Neural progenitor cell (in vitro differentiated cells): ENCODE data around the gene LBP. TPM values are rescaled to one million over a fixed set of nuclear protein-coding genes. Genes with fewer than 3 reads are reported as not detected.
A peak's percentile ranks its signal among the peaks of the same experiment; 100 is the strongest.

Experiments used
- DNase-seq: peaks from one replicate; pipeline ENCODE4 v3.0.0-alpha.2; 2016; ENCODE audit warnings: low spot score
- H2AFZ ChIP-seq: fragments of 200-600 bp; sonication (generic); replicated peaks from 2 replicates; pipeline ENCODE4 v1.6.1; 2016; ENCODE audit warnings: antibody characterized with exemption
- H3F3A ChIP-seq: fragments of 200-600 bp; sonication (generic); 2 replicates; pipeline ENCODE4 v1.6.1; 2016; ENCODE audit warnings: antibody characterized with exemption, low read depth
- H3K27ac ChIP-seq: fragments of 200-600 bp; sonication (generic); 2 replicates; pipeline ENCODE4 v1.5.1; 2016; ENCODE audit warnings: mild to moderate bottlenecking
- H3K27me3 ChIP-seq: fragments of 200-600 bp; sonication (generic); 2 replicates; pipeline ENCODE4 v1.6.1; 2016; ENCODE audit warnings: mild to moderate bottlenecking, moderate library complexity
- H3K36me3 ChIP-seq: fragments of 200-600 bp; sonication (generic); 2 replicates; pipeline ENCODE4 v1.5.1; 2016
- H3K4me1 ChIP-seq: fragments of 200-600 bp; sonication (generic); 2 replicates; pipeline ENCODE4 v1.6.1; 2016; ENCODE audit warnings: mixed run types
- H3K4me2 ChIP-seq: fragments of 200-600 bp; sonication (generic); 2 replicates; pipeline ENCODE4 v1.6.1; 2016
- H3K4me3 ChIP-seq: fragments of 200-600 bp; sonication (generic); 2 replicates; pipeline ENCODE4 v1.5.1; 2016
- H3K79me2 ChIP-seq: fragments of 200-600 bp; sonication (generic); 2 replicates; pipeline ENCODE4 v1.6.1; 2016; ENCODE audit warnings: low read depth
- H3K9ac ChIP-seq: fragments of 200-600 bp; sonication (generic); 2 replicates; pipeline ENCODE4 v1.6.1; 2016
- H3K9me3 ChIP-seq: fragments of 200-600 bp; sonication (generic); 2 replicates; pipeline ENCODE4 v1.5.1; 2016; ENCODE audit warnings: low read depth
- H4K20me1 ChIP-seq: fragments of 200-600 bp; sonication (generic); 2 replicates; pipeline ENCODE4 v1.6.1; 2016; ENCODE audit warnings: low read depth
- H3K27ac Mint-ChIP-seq: 3 replicates; pipeline ENCODE4 v1.8.0; 2021; ENCODE audit warnings: mixed read lengths
- H3K27me3 Mint-ChIP-seq: 2 replicates; pipeline ENCODE4 v1.8.0; 2022; ENCODE audit warnings: low read depth, mild to moderate bottlenecking, inconsistent platforms, moderate library complexity, mixed read lengths; ENCODE audit not compliant: insufficient read depth
- H3K36me3 Mint-ChIP-seq: 3 replicates; pipeline ENCODE4 v1.8.0; 2021; ENCODE audit warnings: mixed read lengths
- H3K4me1 Mint-ChIP-seq: 3 replicates; pipeline ENCODE4 v1.8.0; 2021; ENCODE audit warnings: mixed read lengths
- H3K4me3 Mint-ChIP-seq: 3 replicates; pipeline ENCODE4 v1.8.0; 2021; ENCODE audit warnings: mild to moderate bottlenecking, moderate library complexity, mixed read lengths
- H3K9me3 Mint-ChIP-seq: 3 replicates; pipeline ENCODE4 v1.8.0; 2020; ENCODE audit warnings: mixed read lengths
- CTCF ChIP-seq: fragments of 200-600 bp; sonication (generic); IDR thresholded peaks from 2 replicates; pipeline ENCODE4 v1.5.1; 2017; ENCODE audit warnings: antibody characterized with exemption, mild to moderate bottlenecking
- EZH2 ChIP-seq: fragments of 200-600 bp; sonication (generic); IDR thresholded peaks from 2 replicates; pipeline ENCODE4 v1.6.1; 2017; ENCODE audit warnings: antibody characterized with exemption, mild to moderate bottlenecking, moderate library complexity
- EZH2phosphoT487 ChIP-seq: fragments of 200-600 bp; sonication (generic); IDR thresholded peaks from 2 replicates; pipeline ENCODE4 v1.6.1; 2017; ENCODE audit warnings: antibody characterized with exemption
- total RNA-seq: library from RNA; depleted of rRNA; stranded (reverse); fragments of >200 nt; gene quantifications from 2 replicates; pipeline ENCODE4 v1.2.3, GENCODE V29; 2015; ENCODE audit warnings: low replicate concordance

The LBP gene
- total RNA-seq, result not detected in 2 replicates

DNA sequence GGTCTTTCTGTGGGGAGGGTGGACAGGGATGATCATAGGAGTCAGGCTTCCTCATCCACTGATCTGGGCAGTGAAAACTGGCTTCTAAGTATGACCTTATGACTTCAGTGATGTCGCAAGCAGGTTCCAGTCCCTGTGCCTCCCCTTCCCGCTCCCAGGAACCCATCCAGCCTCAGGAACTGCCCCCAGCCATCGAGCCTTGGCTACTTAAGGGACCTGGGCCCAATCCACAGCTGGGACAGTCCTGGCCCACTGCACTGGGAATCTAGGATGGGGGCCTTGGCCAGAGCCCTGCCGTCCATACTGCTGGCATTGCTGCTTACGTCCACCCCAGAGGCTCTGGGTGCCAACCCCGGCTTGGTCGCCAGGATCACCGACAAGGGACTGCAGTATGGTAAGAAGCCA lies at the start of gene LBP:
Gene LBP (plus strand): TSS at position 236 of the 405 bp plus-strand sequence. CDS start 35 bp downstream, at position 271.
- Mint-ChIP-seq H3K4me3 (no peak within 1 kb of the TSS), H3K27ac (no peak within 1 kb of the TSS), H3K27me3 (no peaks in the 10 kb centered on the region), H3K36me3 (no peaks in the 10 kb centered on the region), H3K4me1 (peaks cover 21% of the 10 kb centered on the region), H3K9me3 (no peaks in the 10 kb centered on the region)
- H3K4me2 ChIP-seq, result no peak within 1 kb of the TSS
- H3F3A ChIP-seq, result peaks cover 27% of the 10 kb centered on the region
- no peak within 1 kb of the TSS for H3K27ac ChIP-seq
- no peak within 1 kb of the TSS for H3K4me3 ChIP-seq
- H3K9ac ChIP-seq, result no peak within 1 kb of the TSS
- no peaks in the 10 kb centered on the region for H3K36me3 ChIP-seq
- H3K9me3 ChIP-seq, result no peaks in the 10 kb centered on the region
- no peaks in the 10 kb centered on the region for H4K20me1 ChIP-seq
- H2AFZ ChIP-seq, result no peak within 1 kb of the TSS
- TF ChIP-seq CTCF (no peak), EZH2phosphoT487 (no peak), EZH2 (no peak)
- no peaks in the 10 kb centered on the region for H3K27me3 ChIP-seq
- peaks cover 19% of the 10 kb centered on the region for H3K4me1 ChIP-seq
- no peak for DNase-seq
- H3K79me2 ChIP-seq, result no peaks in the 10 kb centered on the region

DNA sequence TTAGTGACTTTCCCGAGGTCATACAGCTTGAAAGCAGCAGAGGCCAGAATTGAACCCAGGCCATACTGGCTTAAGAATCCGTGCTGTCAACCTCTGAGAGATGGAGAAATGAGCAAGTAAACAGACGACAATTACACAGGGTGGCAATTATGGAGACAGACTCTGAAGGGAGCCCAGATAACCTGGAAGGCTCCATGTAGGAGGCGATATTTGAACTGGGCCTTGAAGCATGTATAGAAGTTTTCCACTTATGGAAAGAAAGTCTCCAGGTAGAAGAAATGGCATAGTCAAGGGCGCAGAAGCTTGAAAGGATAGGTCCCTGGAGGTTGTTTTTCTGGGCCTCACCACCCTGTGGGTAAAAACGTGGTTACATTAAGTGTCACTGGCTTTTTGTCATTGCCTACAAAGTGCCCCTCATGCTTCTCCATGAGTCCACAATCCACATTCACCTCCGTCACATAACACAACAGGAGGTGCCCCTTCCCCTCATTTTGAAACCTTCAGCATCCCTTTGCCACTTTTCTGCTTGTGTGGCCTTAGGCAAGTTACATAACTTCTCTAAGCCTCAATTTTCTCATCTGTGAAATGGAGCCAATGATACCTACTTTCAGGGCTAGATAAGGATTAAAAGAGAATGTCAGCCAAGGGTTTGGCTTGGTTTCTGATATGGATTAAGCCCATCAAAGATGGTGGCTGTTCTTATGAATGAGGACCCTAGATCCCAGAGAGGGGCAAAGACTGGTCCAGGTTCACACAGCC lies 48.2 kb upstream of the LBP start:
- TF ChIP-seq EZH2 (no peak), EZH2phosphoT487 (no peak), CTCF (no peak)
- Histone ChIP-seq H2AFZ (no peak overlapping the region), H3K27ac (no peak overlapping the region)

DNA sequence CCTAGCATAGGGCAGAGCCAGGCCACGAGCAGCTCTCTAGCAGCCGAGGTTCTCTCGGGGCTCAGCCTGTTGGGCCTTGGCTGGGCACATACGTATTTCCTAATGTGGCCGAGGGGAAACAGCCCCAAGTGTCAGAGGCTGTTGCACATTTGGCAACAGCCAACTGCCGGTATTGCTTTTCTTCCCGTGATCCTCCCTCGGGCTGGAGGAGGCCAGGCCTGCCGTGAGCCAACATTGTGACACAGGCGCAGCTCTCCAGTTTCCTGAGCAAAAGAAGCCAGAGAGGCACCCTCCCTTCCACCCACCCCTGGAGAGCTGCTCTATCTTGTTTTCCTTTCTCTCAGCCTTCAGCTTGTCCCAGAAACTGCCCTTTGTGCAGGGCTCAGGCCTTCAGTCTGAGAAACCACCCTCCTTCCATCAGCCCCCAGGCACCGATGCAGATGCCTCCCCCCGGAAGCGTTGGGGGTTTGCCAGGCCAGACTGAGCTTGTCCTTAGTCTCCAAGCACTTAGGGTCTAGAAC lies 47.5 kb upstream of the LBP start:
- Mint-ChIP-seq H3K9me3 (no peaks in the 10 kb centered on the region), H3K27ac (peak overlapping the region; percentile 72), H3K27me3 (peaks cover 3% of the 10 kb centered on the region), H3K4me3 (no peak overlapping the region), H3K4me1 (peaks cover 30% of the 10 kb centered on the region), H3K36me3 (no peaks in the 10 kb centered on the region)
- no peak overlapping the region for H3K9ac ChIP-seq
- no peaks in the 10 kb centered on the region for H3F3A ChIP-seq
- peak overlapping the region; percentile 91 for H2AFZ ChIP-seq
- H3K27ac ChIP-seq, result no peak overlapping the region
- peaks cover 16% of the 10 kb centered on the region for H3K4me1 ChIP-seq
- no peak overlapping the region for H3K4me3 ChIP-seq
- no peaks in the 10 kb centered on the region for H4K20me1 ChIP-seq
- H3K27me3 ChIP-seq, result no peaks in the 10 kb centered on the region
- no peak for DNase-seq
- H3K79me2 ChIP-seq, result no peaks in the 10 kb centered on the region
- no peak overlapping the region for H3K4me2 ChIP-seq
- H3K36me3 ChIP-seq, result no peaks in the 10 kb centered on the region
- no peak for TF ChIP-seq CTCF
- TF ChIP-seq EZH2, result no peak
- no peak for TF ChIP-seq EZH2phosphoT487
- H3K9me3 ChIP-seq, result no peaks in the 10 kb centered on the region

More for the DNA sequence above, 48.2 kb upstream of the LBP start:
- no peak for DNase-seq
- H3K27ac Mint-ChIP-seq, result no peak overlapping the region
- Histone ChIP-seq H3K27me3 (no peaks in the 10 kb centered on the region), H3K4me3 (no peak overlapping the region), H3K36me3 (no peaks in the 10 kb centered on the region), H3K9me3 (no peaks in the 10 kb centered on the region), H3K9ac (no peak overlapping the region), H3K4me1 (peaks cover 23% of the 10 kb centered on the region), H3K79me2 (no peaks in the 10 kb centered on the region), H4K20me1 (no peaks in the 10 kb centered on the region), H3K4me2 (no peak overlapping the region), H3F3A (no peaks in the 10 kb centered on the region)
- peaks cover 3% of the 10 kb centered on the region for H3K27me3 Mint-ChIP-seq
- H3K9me3 Mint-ChIP-seq, result peaks cover 2% of the 10 kb centered on the region
- peaks cover 29% of the 10 kb centered on the region for H3K4me1 Mint-ChIP-seq
- H3K36me3 Mint-ChIP-seq, result no peaks in the 10 kb centered on the region
- no peak overlapping the region for H3K4me3 Mint-ChIP-seq
